Mammary epithelial cell (primary cell): ENCODE measurements around the gene PPM1E.

Experiments used
- EZH2 ChIP-seq: IDR thresholded peaks from 2 replicates; pipeline ENCODE4 v1.6.1; 2012; ENCODE audit warnings: low read length, inconsistent platforms, borderline replicate concordance
- TF ChIP-seq, protein P1 (sequence below), 2 donors: IDR thresholded peaks in 1 of 2; conservative IDR thresholded peaks in 1 of 2; 2 replicates each; pipeline ENCODE4 v1.5.1; 2011 to 2012; ENCODE audit warnings: inconsistent platforms in 2 of 2, low read length in 2 of 2, mild to moderate bottlenecking in 2 of 2, control low read depth in 1 of 2, low read depth in 1 of 2; ENCODE audit not compliant: insufficient read depth in 1 of 2; ENCODE audit errors: extremely low read depth in 1 of 2

DNA sequence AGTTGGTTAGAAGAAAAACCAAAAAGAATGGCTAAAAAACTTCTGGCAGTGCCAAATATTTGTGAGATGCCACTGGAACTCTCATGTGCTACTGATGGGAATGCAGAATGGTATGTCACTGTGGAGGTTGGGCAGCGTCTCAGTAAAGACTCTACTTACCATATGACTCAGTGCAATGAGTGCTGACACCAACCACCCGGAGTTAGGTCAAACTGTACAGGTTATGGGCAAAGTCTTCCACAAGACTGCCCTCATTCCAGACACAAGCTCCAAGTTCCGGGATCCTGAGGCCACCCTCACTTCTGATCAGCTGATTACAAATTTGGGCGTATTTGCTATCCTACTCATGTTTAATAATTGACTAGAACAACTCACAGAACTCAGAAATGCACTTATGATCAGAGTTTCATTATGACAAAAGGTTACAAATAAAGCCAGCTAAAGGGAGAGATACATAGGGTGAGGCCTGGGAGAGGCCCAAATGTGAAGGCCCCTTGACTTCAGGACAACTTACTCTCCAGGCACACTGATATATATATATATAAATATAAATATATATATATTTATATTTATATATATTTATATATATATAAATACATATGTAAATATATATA, 236.2 kb downstream of the PPM1E start:
- TF ChIP-seq, protein P1, sequence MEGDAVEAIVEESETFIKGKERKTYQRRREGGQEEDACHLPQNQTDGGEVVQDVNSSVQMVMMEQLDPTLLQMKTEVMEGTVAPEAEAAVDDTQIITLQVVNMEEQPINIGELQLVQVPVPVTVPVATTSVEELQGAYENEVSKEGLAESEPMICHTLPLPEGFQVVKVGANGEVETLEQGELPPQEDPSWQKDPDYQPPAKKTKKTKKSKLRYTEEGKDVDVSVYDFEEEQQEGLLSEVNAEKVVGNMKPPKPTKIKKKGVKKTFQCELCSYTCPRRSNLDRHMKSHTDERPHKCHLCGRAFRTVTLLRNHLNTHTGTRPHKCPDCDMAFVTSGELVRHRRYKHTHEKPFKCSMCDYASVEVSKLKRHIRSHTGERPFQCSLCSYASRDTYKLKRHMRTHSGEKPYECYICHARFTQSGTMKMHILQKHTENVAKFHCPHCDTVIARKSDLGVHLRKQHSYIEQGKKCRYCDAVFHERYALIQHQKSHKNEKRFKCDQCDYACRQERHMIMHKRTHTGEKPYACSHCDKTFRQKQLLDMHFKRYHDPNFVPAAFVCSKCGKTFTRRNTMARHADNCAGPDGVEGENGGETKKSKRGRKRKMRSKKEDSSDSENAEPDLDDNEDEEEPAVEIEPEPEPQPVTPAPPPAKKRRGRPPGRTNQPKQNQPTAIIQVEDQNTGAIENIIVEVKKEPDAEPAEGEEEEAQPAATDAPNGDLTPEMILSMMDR (conservative IDR thresholded peaks at IDR 0.05 in 1 of 2, IDR thresholded peaks at IDR 0.05 in 1 of 2; ENCODE audit: extremely low read depth in 1 of 2, insufficient read depth in 1 of 2, low read depth in 1 of 2, low read length in 2 of 2): no peak
- TF ChIP-seq EZH2: no peak
